IMR-90 (cell line): ENCODE data around the gene ADGRV1. TPM values are rescaled to one million over a fixed set of nuclear protein-coding genes. Genes with fewer than 3 reads are reported as not detected.
A peak's percentile ranks its signal among the peaks of the same experiment; 100 is the strongest.

Experiments
- ATAC-seq: fragments of 200-7000 bp; cut with Tn5 transposase; 2 replicates; pipeline ENCODE4 v1.9.1; 2020; ENCODE audit warnings: low read depth, mild to moderate bottlenecking, moderate library complexity
- BruUV-seq: library from RNA; stranded (reverse); fragments of 400-500 nt; replicated peaks from 2 replicates; lab custom pipeline; 2021; lab: Mats Ljungman, UMichigan
- CTCF ChIA-PET: fragments of 300-600 bp; formaldehyde crosslinking; extraction: SDS; loops from one replicate; lab custom pipeline; 2021; ENCODE audit warnings: antibody characterized with exemption; lab: Yijun Ruan, JAX
- POLR2A ChIA-PET: fragments of 300-600 bp; sonication (Branson Sonifier 250); formaldehyde crosslinking; loops from one replicate; lab custom pipeline; 2022; ENCODE audit warnings: antibody characterized with exemption; ENCODE audit not compliant: unreplicated experiment; lab: Charles Lee
- DNase-seq: peaks from one replicate; pipeline ENCODE4 v3.0.0; 2013
- H2AFZ ChIP-seq: replicated peaks from 2 replicates; pipeline ENCODE3; 2013; ENCODE audit warnings: low read length, mild to moderate bottlenecking; ENCODE audit not compliant: poor library complexity
- H2AK5ac ChIP-seq: 2 replicates; pipeline ENCODE4 v1.6.1; 2013; ENCODE audit warnings: low read depth, low read length, inconsistent platforms
- H2AK9ac ChIP-seq: replicated peaks from 2 replicates; pipeline ENCODE3; 2013; ENCODE audit warnings: mild to moderate bottlenecking, low read depth, low read length, moderate library complexity; ENCODE audit not compliant: poor library complexity
- H2BK120ac ChIP-seq: 2 replicates; pipeline ENCODE4 v1.6.1; 2013; ENCODE audit warnings: low read depth, low read length, inconsistent platforms
- H2BK15ac ChIP-seq: 3 replicates; pipeline ENCODE4 v1.6.1; 2013; ENCODE audit warnings: low read depth, low read length, inconsistent platforms
- H2BK20ac ChIP-seq: 2 replicates; pipeline ENCODE4 v1.6.1; 2013; ENCODE audit warnings: low read depth, mild to moderate bottlenecking, inconsistent platforms, low read length, moderate library complexity
- H2BK5ac ChIP-seq: 2 replicates; pipeline ENCODE4 v1.6.1; 2013; ENCODE audit warnings: mild to moderate bottlenecking, low read depth, low read length, inconsistent platforms; ENCODE audit not compliant: poor library complexity, severe bottlenecking
- H3K14ac ChIP-seq: replicated peaks from 2 replicates; pipeline ENCODE4 v1.6.1; 2013; ENCODE audit warnings: low read depth, low read length, inconsistent platforms
- H3K18ac ChIP-seq: 2 replicates; pipeline ENCODE4 v1.6.1; 2013; ENCODE audit warnings: low read depth, low read length, control low read depth
- H3K23ac ChIP-seq: 2 replicates; pipeline ENCODE4 v1.6.1; 2013; ENCODE audit warnings: low read depth, low read length, inconsistent platforms
- H3K27ac ChIP-seq: 2 replicates; pipeline ENCODE4 v1.5.1; 2013; ENCODE audit warnings: mild to moderate bottlenecking, control low read depth, low read length; ENCODE audit not compliant: insufficient read depth
- H3K27me3 ChIP-seq: 2 replicates; pipeline ENCODE4 v1.6.1; 2013; ENCODE audit warnings: low read length; ENCODE audit not compliant: control insufficient read depth, insufficient read depth
- H3K36me3 ChIP-seq: 2 replicates; pipeline ENCODE4 v1.6.1; 2013; ENCODE audit warnings: low read length, mixed read lengths; ENCODE audit not compliant: control insufficient read depth, insufficient read depth
- H3K4ac ChIP-seq: 2 replicates; pipeline ENCODE4 v1.6.1; 2013; ENCODE audit warnings: low read depth, low read length, inconsistent platforms
- H3K4me1 ChIP-seq: 2 replicates; pipeline ENCODE4 v1.6.1; 2013; ENCODE audit warnings: low read length, mixed read lengths; ENCODE audit not compliant: control insufficient read depth, insufficient read depth
- H3K4me2 ChIP-seq: 2 replicates; pipeline ENCODE4 v1.6.1; 2013; ENCODE audit warnings: low read depth, mild to moderate bottlenecking, control low read depth, low read length, moderate library complexity
- H3K4me3 ChIP-seq: 2 replicates; pipeline ENCODE4 v1.5.1; 2013; ENCODE audit warnings: low read depth, mild to moderate bottlenecking, control low read depth, low read length, moderate library complexity; ENCODE audit not compliant: insufficient read depth
- H3K56ac ChIP-seq: 2 replicates; pipeline ENCODE4 v1.6.1; 2013; ENCODE audit warnings: low read length, inconsistent platforms; ENCODE audit not compliant: insufficient read depth; ENCODE audit errors: extremely low read depth
- H3K79me1 ChIP-seq, 2 experiments: 2 replicates each; pipeline ENCODE4 v1.6.1; 2013; ENCODE audit warnings: low read length in 2 of 2, inconsistent platforms in 1 of 2, low read depth in 1 of 2
- H3K9ac ChIP-seq: 2 replicates; pipeline ENCODE4 v1.6.1; 2013; ENCODE audit warnings: low read depth, low read length, control low read depth
- H3K9me1 ChIP-seq: 2 replicates; pipeline ENCODE4 v1.6.1; 2013; ENCODE audit warnings: low read length, inconsistent platforms; ENCODE audit not compliant: insufficient read depth
- H3K9me3 ChIP-seq: 2 replicates; pipeline ENCODE4 v1.6.1; 2013; ENCODE audit warnings: low read length; ENCODE audit not compliant: control insufficient read depth, insufficient read depth
- H4K20me1 ChIP-seq: 2 replicates; pipeline ENCODE4 v1.6.1; 2013; ENCODE audit warnings: low read length, inconsistent platforms; ENCODE audit not compliant: insufficient read depth
- H4K5ac ChIP-seq: 2 replicates; pipeline ENCODE4 v1.6.1; 2013; ENCODE audit warnings: mild to moderate bottlenecking, low read depth, low read length, control low read depth
- H4K8ac ChIP-seq, 2 experiments: 2 replicates each; pipeline ENCODE4 v1.6.1; 2013; ENCODE audit warnings: low read depth in 2 of 2, low read length in 2 of 2, control low read depth in 1 of 2, inconsistent platforms in 1 of 2
- H4K91ac ChIP-seq: 2 replicates; pipeline ENCODE4 v1.6.1; 2013; ENCODE audit warnings: low read depth, low read length, inconsistent platforms; ENCODE audit not compliant: insufficient read depth
- CEBPB ChIP-seq: IDR thresholded peaks from 2 replicates; pipeline ENCODE4 v1.6.1; 2012; ENCODE audit warnings: low read depth, low read length, improper control_type of control experiment
- MAFK ChIP-seq: IDR thresholded peaks from 2 replicates; pipeline ENCODE4 v1.6.1; 2012; ENCODE audit warnings: low read depth, low read length, improper control_type of control experiment
- WGBS, 2 experiments: methylation state at CpG; one replicate each; pipeline versions ENCODE4 v1.1.5 to v1.1.7; 2013; ENCODE audit warnings: missing lambda C conversion rate in 2 of 2; ENCODE audit not compliant: insufficient read length in 1 of 2; ENCODE audit errors: extremely low coverage in 2 of 2; 5-methylcytosine and 5-hydroxymethylcytosine counted together
- dilution Hi-C: fragments of 300-500 bp; cut with HindIII; formaldehyde crosslinking; loops from one replicate; pipeline ENCODE4 v1.14.3; 2018; ENCODE audit warnings: low sequenced_read_pairs; ENCODE audit not compliant: unreplicated experiment
- in situ Hi-C: fragments of 300-500 bp; cut with MboI; formaldehyde crosslinking; loops from 3 replicates; pipeline ENCODE4 v1.14.3; 2019; ENCODE audit warnings: low sequenced_read_pairs, inconsistent platforms, mixed read lengths
- intact Hi-C: fragments of 100-400 bp; cut with micrococcal nuclease; formaldehyde crosslinking; loops from 2 replicates; pipeline ENCODE4 v1.10.0; 2022
- polyA plus RNA-seq, 3 experiments: library from polyadenylated mRNA; depleted of rRNA; stranded (reverse); fragments of >200 nt; gene quantifications; 2 replicates each; pipeline ENCODE4 v1.2.3, GENCODE V29; 2012; ENCODE audit warnings: low replicate concordance in 1 of 3
- total RNA-seq: library from RNA; depleted of rRNA; stranded (reverse); fragments of >200 nt; gene quantifications from 2 replicates; pipeline ENCODE4 v1.2.3, GENCODE V29; 2012

The ADGRV1 gene
- total and polyA plus RNA-seq, 2 of the 4 experiments (the other 2 are of a cell fraction): under 0.01 TPM; not detected in 1

- no peak overlapping the region for H2AK9ac ChIP-seq
- H3K4ac ChIP-seq: no peak overlapping the region
- no peak overlapping the region for H4K5ac ChIP-seq
- in situ Hi-C loops (no loop called here), intact Hi-C loops (no loop called here), dilution Hi-C loops (no loop called here)
- H3K4me2 ChIP-seq: peak overlapping the region; percentile 16; the same call in 1 of the 2 replicates
- ATAC-seq: peak; percentile 29; the same call in 1 of the 2 replicates
- H4K8ac ChIP-seq: no peak overlapping the region
- ChIA-PET POLR2A (no interaction called here), CTCF (interaction anchor here (1.3 kb wide), 1 partner anchor 238 kb away, joined by 6 read pairs; no protein-coding TSS in a partner anchor)
- H3K4me3 ChIP-seq: no peak overlapping the region
- H3K18ac ChIP-seq: no peak overlapping the region
- H3K9me1 ChIP-seq: no peaks in the 10 kb centered on the region
- H3K4me1 ChIP-seq: peaks cover 3% of the 10 kb centered on the region
- no peak overlapping the region for H2AFZ ChIP-seq
- no peak overlapping the region for H2BK120ac ChIP-seq
- H4K91ac ChIP-seq: no peak overlapping the region
- H3K14ac ChIP-seq: no peak overlapping the region
- H3K23ac ChIP-seq: no peak overlapping the region
- TF ChIP-seq CEBPB (peak; percentile 86), MAFK (no peak)
- H3K36me3 ChIP-seq: no peaks in the 10 kb centered on the region
- no peak overlapping the region for H2BK15ac ChIP-seq
- H3K9ac ChIP-seq: no peak overlapping the region
- peak; percentile 32 for DNase-seq
- no peak overlapping the region for H2BK20ac ChIP-seq
- H3K27me3 ChIP-seq: no peaks in the 10 kb centered on the region
- no peak overlapping the region for H3K27ac ChIP-seq
- H3K79me1 ChIP-seq: no peaks in the 10 kb centered on the region
- H3K56ac ChIP-seq: no peak overlapping the region
- no peaks in the 10 kb centered on the region for H4K20me1 ChIP-seq
- BruUV-seq: no TSS peak
- H2AK5ac ChIP-seq: no peak overlapping the region
- H3K9me3 ChIP-seq: no peaks in the 10 kb centered on the region
- WGBS, 2 experiments: 11% methylated on average over 2 of the region's 4 CpGs; no CpG with 5 or more reads in 1 of the 2 experiments
- no peak overlapping the region for H2BK5ac ChIP-seq
These were observed 587.6 kb downstream of the ADGRV1 start for GRCh38 chr5:91146230-91146629.
